Sigmoid colon (tissue), 7 donors: ENCODE results near the gene CNOT11. TPM values are rescaled to one million over a fixed set of nuclear protein-coding genes. Genes with fewer than 3 reads are reported as not detected.

Experiments used
- DNase-seq: peaks from one replicate; pipeline ENCODE4 v3.0.0-alpha.2; 2019
- H3K27ac ChIP-seq, 4 donors: fragments of 200-600 bp; sonication (generic); one replicate each; pipeline ENCODE4 v1.5.1; 2016 to 2019; ENCODE audit warnings: mild to moderate bottlenecking in 1 of 4
- H3K27me3 ChIP-seq, 3 donors: fragments of 200-600 bp; sonication (generic); one replicate each; pipeline ENCODE4 v1.5.1; 2019; ENCODE audit warnings: mild to moderate bottlenecking in 1 of 3
- H3K36me3 ChIP-seq, 4 donors: fragments of 200-600 bp; sonication (generic); one replicate each; pipeline ENCODE4 v1.5.1; 2016 to 2019
- H3K4me1 ChIP-seq, 4 donors: fragments of 200-600 bp; sonication (generic); one replicate each; pipeline ENCODE4 v1.5.1; 2017 to 2019
- H3K4me3 ChIP-seq, 4 donors: fragments of 200-600 bp; sonication (generic); one replicate each; pipeline ENCODE4 v1.5.1; 2017 to 2019; ENCODE audit warnings: mild to moderate bottlenecking in 2 of 4, moderate library complexity in 1 of 4
- H3K9me3 ChIP-seq, 4 donors: fragments of 200-600 bp in 3 of 4; sonication (generic) in 3 of 4; one replicate each; pipeline versions ENCODE4 v1.5.1 to v1.6.1; 2013 to 2019
- EP300 ChIP-seq, 4 donors: sonication (generic); formaldehyde crosslinking; IDR thresholded peaks; one replicate each; pipeline ENCODE4 v1.6.1; 2017; ENCODE audit warnings: antibody characterized with exemption in 4 of 4
- POLR2A ChIP-seq, 2 donors: fragments of 450-650 bp; IDR thresholded peaks; one replicate each; pipeline ENCODE4 v1.6.1; 2016; ENCODE audit warnings: antibody characterized with exemption in 2 of 2, mild to moderate bottlenecking in 2 of 2, moderate library complexity in 2 of 2
- POLR2AphosphoS5 ChIP-seq, 4 donors: sonication (generic); formaldehyde crosslinking; IDR thresholded peaks; one replicate each; pipeline ENCODE4 v1.6.1; 2017; ENCODE audit warnings: antibody characterized with exemption in 4 of 4
- WGBS, 2 donors: extraction: QIAGEN DNeasy Blood & Tissue Kit; methylation state at CpG; one replicate each; pipeline ENCODE4 v1.1.7; 2013; 5-methylcytosine and 5-hydroxymethylcytosine counted together
- intact Hi-C: fragments of 100-400 bp; cut with DNase I; formaldehyde crosslinking; loops from one replicate; pipeline ENCODE4 v1.15.1; 2023
- polyA plus RNA-seq, 3 donors: library from polyadenylated mRNA; stranded (reverse); fragments of 200-250 nt; gene quantifications; one replicate each; pipeline ENCODE4 v1.2.3, GENCODE V29; 2013
- total RNA-seq, 4 donors: library from RNA; depleted of rRNA; stranded (reverse); fragments of >200 nt; gene quantifications; one replicate each; pipeline ENCODE4 v1.1.0, GENCODE V29; 2016
- TF ChIP-seq, protein P1 (sequence below), 4 experiments: fragments of 450-650 bp in 3 of 4; fragments of 200-600 bp in 1 of 4; IDR thresholded peaks; one replicate each; pipeline ENCODE4 v1.5.1; 2016 to 2019; ENCODE audit warnings: antibody characterized with exemption in 4 of 4, mild to moderate bottlenecking in 3 of 4, moderate library complexity in 2 of 4
- donor health status: healthy with polysubstance abuse.
- donor health status: Bipolar disorder and iron deficiency.
- donor health status: healthy.

Gene CNOT11
- total and polyA plus RNA-seq, 7 donors, result 21.4 to 33.7 (median 22.8) TPM

DNA sequence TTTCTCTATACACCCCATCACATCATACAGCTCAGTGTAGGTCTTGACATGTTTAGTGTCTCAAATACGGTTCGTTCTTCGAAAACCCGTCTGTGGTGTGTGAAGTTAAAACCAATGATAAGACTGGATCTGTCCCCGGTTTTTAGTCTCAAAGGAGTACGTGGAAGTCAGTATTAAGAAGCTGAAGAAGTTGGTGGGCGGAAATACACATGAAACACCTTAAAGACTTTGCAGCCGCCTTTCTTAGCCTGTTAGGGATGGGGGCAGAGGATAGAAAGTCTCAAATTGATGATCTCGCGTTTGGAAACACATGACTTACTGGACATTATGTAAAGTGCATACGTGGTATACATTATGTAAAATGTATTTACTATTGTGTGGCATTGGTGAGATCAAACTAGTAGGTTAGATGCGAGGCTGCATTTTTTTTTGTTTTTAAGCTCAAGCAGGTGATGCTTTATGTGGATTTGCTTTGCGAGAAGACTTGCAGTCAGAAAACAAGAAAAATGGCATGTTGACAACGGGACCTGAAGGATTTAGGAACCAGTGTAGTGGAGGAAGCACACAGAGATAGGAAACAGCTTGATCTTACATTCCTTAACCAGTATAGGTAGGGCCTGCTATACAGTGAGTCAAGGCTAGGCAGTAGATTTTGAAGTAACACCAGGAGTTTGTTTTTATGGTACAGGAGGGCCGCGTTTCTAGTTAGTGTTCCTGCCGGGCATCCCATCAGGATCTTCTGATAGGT is 1.2 kb downstream of the CNOT11 start:
- Histone ChIP-seq H3K27me3 (no peaks in the 10 kb centered on the region), H3K9me3 (no peaks in the 10 kb centered on the region), H3K27ac (peak overlapping the region; percentile 88 to 97 (median 94)), H3K36me3 (peaks cover 0 to 11% (median 3%) of the 10 kb centered on the region in 4 donors), H3K4me3 (peak overlapping the region; percentile 80 to 99 (median 98)), H3K4me1 (peaks cover 0 to 33% (median 31%) of the 10 kb centered on the region in 4 donors)
- WGBS, 2 donors, result 13 to 23% methylated on average over 17 of the region's 17 CpGs
- TF ChIP-seq, protein P1, sequence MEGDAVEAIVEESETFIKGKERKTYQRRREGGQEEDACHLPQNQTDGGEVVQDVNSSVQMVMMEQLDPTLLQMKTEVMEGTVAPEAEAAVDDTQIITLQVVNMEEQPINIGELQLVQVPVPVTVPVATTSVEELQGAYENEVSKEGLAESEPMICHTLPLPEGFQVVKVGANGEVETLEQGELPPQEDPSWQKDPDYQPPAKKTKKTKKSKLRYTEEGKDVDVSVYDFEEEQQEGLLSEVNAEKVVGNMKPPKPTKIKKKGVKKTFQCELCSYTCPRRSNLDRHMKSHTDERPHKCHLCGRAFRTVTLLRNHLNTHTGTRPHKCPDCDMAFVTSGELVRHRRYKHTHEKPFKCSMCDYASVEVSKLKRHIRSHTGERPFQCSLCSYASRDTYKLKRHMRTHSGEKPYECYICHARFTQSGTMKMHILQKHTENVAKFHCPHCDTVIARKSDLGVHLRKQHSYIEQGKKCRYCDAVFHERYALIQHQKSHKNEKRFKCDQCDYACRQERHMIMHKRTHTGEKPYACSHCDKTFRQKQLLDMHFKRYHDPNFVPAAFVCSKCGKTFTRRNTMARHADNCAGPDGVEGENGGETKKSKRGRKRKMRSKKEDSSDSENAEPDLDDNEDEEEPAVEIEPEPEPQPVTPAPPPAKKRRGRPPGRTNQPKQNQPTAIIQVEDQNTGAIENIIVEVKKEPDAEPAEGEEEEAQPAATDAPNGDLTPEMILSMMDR (IDR thresholded peaks at IDR 0.05), result no peak
- no peak for TF ChIP-seq EP300 (IDR thresholded peaks at IDR 0.05)
- intact Hi-C loops, result loop anchor here (2.0 to 10.0 kb wide), 4 partner anchors 55 to 1919 kb away; partner anchors contain the start of genes EIF5B, RNF149, RPL31 and TXNDC9
- DNase-seq, result no peak

DNA sequence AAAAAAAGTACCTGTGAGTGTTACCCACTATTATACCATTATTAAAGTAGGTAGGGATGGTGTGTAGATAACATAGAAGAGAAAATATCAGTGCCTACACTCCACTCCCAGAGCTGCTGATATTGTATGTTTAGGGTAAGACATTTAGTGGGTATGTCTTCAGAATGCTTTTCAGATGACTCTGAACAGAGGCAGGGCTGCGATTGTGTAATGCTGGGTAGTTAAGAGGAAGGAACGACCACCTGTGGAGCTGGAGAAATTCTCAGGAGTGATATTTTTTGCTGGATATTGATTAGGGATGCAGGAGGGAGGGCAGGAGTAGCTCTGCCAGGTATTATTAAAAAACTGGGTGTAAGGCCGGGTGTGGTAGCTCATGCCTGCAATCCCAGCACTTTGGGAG is 2.8 kb downstream of the CNOT11 start:
- Histone ChIP-seq H3K27ac (no peak overlapping the region), H3K4me1 (peaks cover 0 to 37% (median 31%) of the 10 kb centered on the region in 4 donors), H3K36me3 (peaks cover 0 to 24% (median 8%) of the 10 kb centered on the region in 4 donors), H3K27me3 (no peaks in the 10 kb centered on the region), H3K9me3 (no peaks in the 10 kb centered on the region), H3K4me3 (no peak overlapping the region)
- DNase-seq, result no peak
- intact Hi-C loops, result loop anchor here (10.0 kb wide), 1 partner anchor 1921 kb away; the partner anchor contains the start of genes EIF5B and TXNDC9
- WGBS, 2 donors, result 77 to 89% methylated on average over 3 of the region's 3 CpGs
- TF ChIP-seq, protein P1 (IDR thresholded peaks at IDR 0.05), result no peak
- TF ChIP-seq EP300 (IDR thresholded peaks at IDR 0.05) (no peak), POLR2A (IDR thresholded peaks at IDR 0.05) (no peak), POLR2AphosphoS5 (IDR thresholded peaks at IDR 0.05) (no peak)

DNA sequence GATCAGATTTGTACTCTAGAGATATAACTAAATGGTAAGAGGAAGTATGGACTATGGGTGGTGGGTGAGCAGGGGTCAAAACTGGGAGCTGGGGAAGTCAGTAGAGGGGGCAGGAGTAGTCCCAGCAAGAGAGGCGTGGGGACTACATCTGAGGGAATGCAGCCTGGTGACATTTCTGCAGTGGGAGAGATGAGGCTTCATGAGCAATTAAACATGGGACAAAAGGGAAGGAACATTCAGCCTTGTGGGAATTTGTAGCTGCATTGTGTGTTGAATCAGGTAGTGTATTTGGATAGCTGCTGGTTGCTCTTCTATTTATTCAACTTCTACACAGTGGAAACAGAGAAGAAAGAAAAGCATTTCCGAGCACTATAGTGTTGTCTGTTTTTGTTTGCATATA is 3.6 kb downstream of the CNOT11 start:
- no peak overlapping the region for H3K27ac ChIP-seq
- H3K4me1 ChIP-seq, result peaks cover 0 to 37% (median 31%) of the 10 kb centered on the region in 4 donors
- intact Hi-C loops, result loop anchor here (10.0 kb wide), 1 partner anchor 1922 kb away; the partner anchor contains the start of genes EIF5B and TXNDC9
- no peaks in the 10 kb centered on the region for H3K9me3 ChIP-seq
- DNase-seq, result no peak
- TF ChIP-seq POLR2AphosphoS5 (IDR thresholded peaks at IDR 0.05), result no peak
- TF ChIP-seq EP300 (IDR thresholded peaks at IDR 0.05), result no peak
- TF ChIP-seq POLR2A (IDR thresholded peaks at IDR 0.05), result no peak
- TF ChIP-seq, protein P1 (IDR thresholded peaks at IDR 0.05), result no peak
- H3K4me3 ChIP-seq, result no peak overlapping the region
- H3K36me3 ChIP-seq, result peaks cover 0 to 31% (median 8%) of the 10 kb centered on the region in 4 donors
- no peaks in the 10 kb centered on the region for H3K27me3 ChIP-seq
- whole genome bisulfite sequencing, 2 donors, result 92 to 93% methylated on average over 2 of the region's 2 CpGs

DNA sequence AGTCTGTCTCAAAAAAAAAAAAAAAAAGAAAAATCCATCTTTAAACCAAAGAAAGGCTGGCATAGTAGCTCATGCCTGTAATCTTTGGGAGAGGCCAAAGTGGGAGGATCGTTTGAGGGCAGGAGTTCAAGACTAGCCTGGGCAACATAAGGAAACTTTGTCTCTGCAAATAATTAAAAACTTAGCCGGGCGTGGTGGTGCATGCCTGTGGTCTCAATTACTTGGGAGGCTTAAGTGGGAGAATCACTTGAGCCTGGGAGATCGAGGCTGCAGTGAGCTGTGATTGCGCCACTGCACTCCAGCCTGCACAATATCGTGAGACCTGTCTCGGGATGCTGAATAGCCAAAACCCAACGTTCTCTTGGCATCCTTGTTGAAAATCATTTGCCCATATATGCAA is 6.1 kb downstream of the CNOT11 start:
- TF ChIP-seq EP300 (IDR thresholded peaks at IDR 0.05) (no peak), POLR2A (IDR thresholded peaks at IDR 0.05) (no peak), POLR2AphosphoS5 (IDR thresholded peaks at IDR 0.05) (no peak)
- TF ChIP-seq, protein P1 (IDR thresholded peaks at IDR 0.05), result no peak
- peaks cover 0 to 51% (median 16%) of the 10 kb centered on the region in 4 donors for H3K36me3 ChIP-seq
- H3K9me3 ChIP-seq, result no peaks in the 10 kb centered on the region
- no peak overlapping the region for H3K4me3 ChIP-seq
- H3K27ac ChIP-seq, result no peak overlapping the region
- intact Hi-C loops, result loop anchor here (10.0 kb wide), 1 partner anchor 1924 kb away; the partner anchor contains the start of genes EIF5B and TXNDC9
- 92 to 96% methylated on average over 8 of the region's 8 CpGs for WGBS, 2 donors
- H3K4me1 ChIP-seq, result peaks cover 0 to 27% (median 20%) of the 10 kb centered on the region in 4 donors
- no peak for DNase-seq
- H3K27me3 ChIP-seq, result no peaks in the 10 kb centered on the region
